NCI-H345 (cell line): Measurements from ENCODE around the gene OR2AT4.
"Not testable (repeated sequence)": the region's sequence is repeated elsewhere in the genome, so short reads cannot be mapped to it uniquely, and the experiment has no call there.

Experiments used
- DNase-seq: peaks from one replicate; lab custom pipeline; 2025; lab: John Stamatoyannopoulos, UW

OR2AT4 gene

GRCh38 chr11:75096456-75097172 lies at the start of gene OR2AT4:
Gene OR2AT4, minus strand, starts transcription at chr11:75096876.
- DNase-seq = no peak

DNA sequence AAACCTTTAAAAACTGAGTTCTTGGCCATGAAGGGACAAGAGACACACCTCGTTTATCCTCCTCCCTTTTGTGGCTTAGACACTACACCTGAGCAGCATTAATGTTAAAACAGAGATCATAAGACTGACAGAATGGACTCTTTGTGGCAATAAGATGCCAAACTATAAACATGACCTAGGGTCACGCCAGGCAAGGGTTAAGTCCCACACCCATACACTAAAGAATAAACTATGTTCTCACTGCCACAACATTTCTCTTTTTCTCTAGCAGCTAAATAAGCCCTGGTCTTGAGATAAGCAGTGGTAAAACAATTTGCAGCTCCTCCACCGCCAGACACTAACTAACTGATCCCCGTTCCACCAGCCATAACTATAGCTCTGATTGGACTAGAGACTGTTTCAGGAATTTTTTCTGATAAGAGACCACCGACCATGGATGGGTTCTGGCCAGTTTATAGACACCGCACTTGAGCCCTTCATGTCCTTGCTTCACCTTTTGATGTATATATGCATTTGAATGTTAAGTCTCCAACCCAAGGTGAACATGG lies 49.4 kb upstream of the OR2AT4 start:
- DNase-seq = no peak

DNA sequence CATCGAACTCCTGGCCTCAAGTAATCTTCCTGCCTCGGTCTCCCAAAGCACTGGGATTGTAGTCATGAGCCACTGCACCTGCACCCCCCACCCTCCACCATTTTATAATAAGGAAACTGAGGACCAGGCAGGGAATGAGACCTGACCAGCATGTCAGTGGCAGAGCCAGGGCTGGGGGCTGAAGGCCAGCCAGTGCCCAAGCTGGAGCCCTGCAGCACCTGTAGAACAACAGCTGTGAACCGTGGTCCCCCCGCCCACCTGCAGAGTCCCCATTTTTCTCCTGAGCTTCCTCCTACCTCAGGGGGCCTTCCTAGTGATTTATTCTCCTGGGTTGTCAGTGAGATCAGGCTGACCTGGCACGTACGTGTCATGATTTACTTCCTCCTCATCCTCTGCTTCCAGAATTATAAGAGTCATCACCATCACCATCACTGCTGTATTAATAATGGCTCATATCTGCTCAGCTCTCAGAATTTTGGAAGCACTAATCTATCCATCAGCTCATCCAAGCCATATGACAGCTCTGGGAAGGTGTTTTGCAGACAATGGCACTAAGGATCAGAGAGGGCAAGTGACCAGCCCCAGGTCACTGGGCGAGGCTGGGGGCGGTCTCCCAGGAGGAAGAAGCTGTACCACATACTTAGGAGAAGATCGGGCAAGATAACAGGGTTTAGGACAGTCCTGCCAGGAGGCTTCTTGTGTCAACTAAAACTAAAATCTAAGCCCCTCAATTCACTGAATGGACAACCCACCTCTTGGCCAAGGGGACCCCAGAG lies 48.7 kb upstream of the OR2AT4 start:
- DNase-seq = no peak

GRCh38 chr11:75144716-75145014 lies 48.0 kb upstream of the OR2AT4 start:
- DNase-seq = no peak

DNA sequence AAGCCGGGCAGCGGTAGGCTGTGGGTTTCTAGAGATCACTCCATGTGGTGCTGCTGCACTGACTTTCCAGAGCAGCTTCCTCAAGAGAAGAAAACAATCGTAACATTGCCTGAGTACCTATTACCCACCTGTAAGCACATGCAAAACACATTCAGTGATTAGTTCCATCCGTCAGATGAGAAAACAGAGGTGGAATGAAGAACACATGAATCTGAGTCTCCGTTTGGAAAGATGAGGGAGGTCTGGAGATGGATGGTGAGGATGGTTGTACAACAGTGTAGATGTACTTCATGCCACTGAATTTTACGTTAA lies 46.7 kb upstream of the OR2AT4 start:
- DNase-seq = no peak

- DNase-seq = peak; percentile 51
Measured at GRCh38 chr11:75142714-75143419, 46.2 kb upstream of the OR2AT4 start.

GRCh38 chr11:75141166-75141565 lies 44.5 kb upstream of the OR2AT4 start:
- no peak for DNase-seq

GRCh38 chr11:75140269-75141138 lies 43.8 kb upstream of the OR2AT4 start:
- peak; percentile 18 for DNase-seq

- no peak for DNase-seq
Measured at GRCh38 chr11:75135651-75136050, 39.0 kb upstream of the OR2AT4 start.

GRCh38 chr11:75135021-75135650 lies 38.5 kb upstream of the OR2AT4 start:
- no peak for DNase-seq

DNA sequence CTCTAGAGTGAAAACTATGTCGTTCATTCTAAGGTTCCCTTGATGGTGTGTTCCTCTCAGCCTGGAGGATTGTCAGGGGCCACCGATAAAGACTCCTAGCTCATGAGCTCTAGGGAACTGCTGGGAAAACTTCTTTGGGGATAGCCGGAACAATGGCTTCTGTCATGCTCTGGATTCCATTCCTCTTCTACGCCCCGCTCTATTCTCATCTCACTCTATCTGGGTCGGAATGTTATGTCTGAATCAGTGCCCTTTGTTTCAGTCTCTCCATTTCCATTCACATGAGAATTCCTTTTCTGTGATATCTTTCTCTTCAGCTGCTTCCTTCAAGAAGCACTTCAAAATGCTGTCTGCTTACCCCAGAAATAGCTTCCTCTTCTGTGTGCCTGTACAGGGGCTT lies 37.3 kb upstream of the OR2AT4 start:
- no peak for DNase-seq

DNA sequence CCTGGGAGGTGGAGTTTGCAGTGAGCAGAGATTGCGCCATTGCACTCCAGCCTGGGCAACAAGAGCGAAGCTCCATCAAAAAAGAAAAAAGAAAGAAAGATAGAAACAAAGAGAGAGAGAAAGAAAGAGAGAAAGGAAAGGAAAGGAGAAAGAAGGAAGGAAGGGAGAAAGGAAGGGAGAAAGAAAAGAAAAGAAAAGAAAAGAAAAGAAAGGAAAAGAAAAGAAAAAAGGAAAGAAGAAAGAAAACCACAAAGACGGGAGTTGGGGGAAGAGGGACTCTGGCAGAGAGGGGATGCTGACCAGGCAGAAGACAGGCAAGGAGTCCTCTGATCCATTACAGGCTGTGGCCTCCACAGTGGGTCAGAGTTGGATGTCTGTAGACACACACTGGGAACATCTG lies 35.4 kb upstream of the OR2AT4 start:
- DNase-seq = no peak

DNA sequence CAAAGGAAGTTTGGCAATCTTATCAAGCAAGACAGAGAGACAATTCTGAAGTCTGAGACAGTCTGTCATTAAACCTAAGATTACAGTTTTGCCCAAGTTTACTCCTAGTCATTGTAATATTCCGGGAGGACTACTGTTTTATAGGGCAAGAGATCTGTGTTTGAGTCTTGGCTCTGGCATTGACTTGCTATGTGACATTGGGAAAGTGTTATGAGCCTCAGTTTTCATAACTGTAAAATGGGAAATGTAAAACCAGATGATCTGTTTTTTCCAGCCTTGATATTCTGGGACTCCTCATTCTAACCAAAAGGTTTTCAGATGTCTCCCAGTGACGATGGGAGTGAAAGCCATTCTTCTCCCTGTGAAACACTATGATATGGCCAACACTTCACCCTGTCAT lies 29.9 kb upstream of the OR2AT4 start:
- DNase-seq = no peak

DNA sequence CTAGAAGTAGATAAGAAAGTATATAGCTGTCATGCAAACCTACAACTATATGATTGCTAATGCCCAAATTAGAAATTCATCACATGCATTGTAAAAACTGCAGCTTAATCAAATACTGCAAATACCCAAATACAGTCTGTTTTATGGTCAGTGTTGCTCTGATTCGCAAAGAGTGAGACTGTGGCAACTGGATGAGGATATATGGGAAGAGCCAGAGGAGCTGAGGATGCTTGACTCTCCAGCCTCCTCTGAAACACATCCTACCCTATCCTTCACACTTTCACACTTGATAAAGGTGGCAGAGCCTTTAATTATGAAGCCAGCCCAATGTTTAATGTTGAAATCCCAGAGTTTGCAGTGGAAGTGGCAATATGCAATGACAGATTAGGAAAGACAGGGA lies 21.9 kb upstream of the OR2AT4 start:
- DNase-seq = no peak

- DNase-seq = no peak
Measured at GRCh38 chr11:75114465-75114864, 17.8 kb upstream of the OR2AT4 start.

DNA sequence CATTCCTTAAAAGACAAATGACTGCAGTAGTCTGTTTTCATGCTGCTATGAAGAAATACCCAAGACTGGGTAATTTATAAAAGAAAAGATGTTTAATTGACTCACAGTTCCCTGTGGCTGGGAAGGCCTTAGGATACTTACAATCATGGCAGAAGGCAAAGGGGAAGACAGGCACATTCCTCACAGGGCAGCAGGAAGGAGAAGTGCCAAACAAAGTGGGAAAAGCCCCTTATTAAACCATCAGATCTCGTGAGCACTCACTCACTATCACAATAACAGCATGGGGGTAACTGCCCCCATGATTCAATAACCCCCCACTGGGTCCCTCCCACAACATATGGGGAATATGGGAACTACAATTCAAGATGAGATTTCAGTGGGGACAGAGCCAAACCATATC lies 16.4 kb upstream of the OR2AT4 start:
- DNase-seq = no peak

GRCh38 chr11:75112200-75112599 lies 15.5 kb upstream of the OR2AT4 start:
- no peak for DNase-seq

- DNase-seq = no peak
Measured at GRCh38 chr11:75107187-75107586, 10.5 kb upstream of the OR2AT4 start.

DNA sequence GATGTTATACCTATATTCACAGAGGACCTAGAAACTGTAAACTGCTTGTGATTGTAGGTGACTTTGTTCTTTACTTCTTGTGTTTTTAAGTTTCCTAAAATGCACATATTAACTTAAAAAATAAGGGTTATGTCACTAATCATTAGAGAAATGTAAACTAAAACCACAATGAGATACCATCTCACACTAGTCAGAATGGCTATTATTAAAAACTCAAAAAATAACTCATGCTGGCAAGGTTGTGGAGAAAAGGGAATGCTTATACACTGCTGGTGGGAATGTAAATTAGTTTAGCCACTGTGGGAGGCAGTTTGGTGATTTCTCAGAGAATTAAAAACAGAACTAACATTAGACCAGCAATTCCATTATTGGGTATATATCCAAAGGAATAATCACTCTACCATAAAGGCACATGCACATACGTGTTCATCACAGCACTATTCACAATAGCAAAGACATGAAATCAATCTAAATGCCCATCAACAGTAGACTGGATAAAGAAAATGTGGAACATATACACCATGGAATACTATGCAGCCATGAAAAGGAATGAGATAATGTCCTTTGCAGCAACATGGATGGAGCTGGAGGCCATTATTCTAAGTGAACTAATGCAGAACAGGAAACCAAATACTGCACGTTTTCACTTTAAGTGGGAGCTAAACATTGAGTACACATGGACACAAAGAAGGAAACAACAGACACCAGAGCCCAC lies 9.4 kb upstream of the OR2AT4 start:
- DNase-seq = not testable (repeated sequence)

DNA sequence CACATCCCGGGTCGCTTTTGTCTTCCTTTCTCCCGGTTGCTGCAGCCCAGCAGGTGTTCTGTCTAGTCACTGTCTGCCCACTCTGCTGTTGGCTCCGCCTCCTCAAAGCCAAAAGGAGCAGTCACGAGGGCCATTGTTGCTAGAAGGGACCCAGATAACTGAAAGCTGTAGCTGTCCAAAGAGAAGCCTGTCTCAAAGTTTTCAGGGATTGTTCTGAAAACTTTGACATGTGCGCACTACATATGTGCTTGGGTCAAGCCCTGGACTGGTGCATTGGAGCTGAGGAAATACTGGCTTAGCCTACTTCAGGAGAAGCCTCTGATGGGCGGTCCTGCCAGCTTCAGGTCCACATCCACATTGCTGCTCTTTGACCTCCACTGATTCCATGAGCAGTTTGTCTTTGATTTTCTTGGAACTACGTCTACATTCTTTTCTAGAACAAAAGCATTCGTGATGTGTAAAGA lies 8.8 kb upstream of the OR2AT4 start:
- DNase-seq = peak; percentile 42
